ENCODE results near the gene ETHE1. TPM values are rescaled to one million over a fixed set of nuclear protein-coding genes. Genes with fewer than 3 reads are reported as not detected.

ETHE1 gene
- total and polyA plus RNA-seq, 2 of the 8 experiments (the other 6 are each of a cell fraction or from before 2014, with no cell fraction given) = 19.9 to 96.0 TPM

- TF ChIP-seq USF2 (IDR thresholded peaks at IDR 0.05; ENCODE audit: low read length) (no peak), SIRT6 (IDR thresholded peaks at IDR 0.05; ENCODE audit: low read length) (no peak), ATF3 (IDR thresholded peaks at IDR 0.05; ENCODE audit: insufficient read depth, low read depth, low read length) (no peak)
These were observed 1.0 kb upstream of the ETHE1 start (continued) for GRCh38 chr19:43527860-43528622.

Data from H1 (cell line).